ENCODE results near the gene SYNE1.

The SYNE1 gene

DNA sequence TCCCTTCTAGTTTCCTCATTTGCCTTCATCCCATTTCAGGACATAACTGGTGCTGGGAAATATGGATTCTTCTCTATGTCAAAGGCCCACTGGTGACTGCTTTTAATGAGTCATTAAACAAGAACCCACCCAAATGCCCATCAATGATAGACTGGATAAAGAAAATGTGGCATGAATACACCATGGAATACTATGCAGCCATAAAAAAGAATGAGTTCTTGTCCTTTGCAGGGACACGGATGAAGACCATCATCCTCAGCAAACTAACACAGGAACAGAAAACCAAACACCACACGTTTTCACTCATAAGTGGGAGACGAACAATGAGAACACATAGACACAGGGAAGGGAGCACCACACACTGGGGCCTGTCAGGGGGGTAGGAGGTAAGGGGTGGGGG is 518.9 kb downstream of the SYNE1 start:
- no peak for DNase-seq (ENCODE audit: low read depth in 3 of 3, low spot score in 1 of 3)

GRCh38 chr6:152117156-152118133 is 519.7 kb downstream of the SYNE1 start:
- no peak for DNase-seq (ENCODE audit: low read depth in 3 of 3, low spot score in 1 of 3)

DNA sequence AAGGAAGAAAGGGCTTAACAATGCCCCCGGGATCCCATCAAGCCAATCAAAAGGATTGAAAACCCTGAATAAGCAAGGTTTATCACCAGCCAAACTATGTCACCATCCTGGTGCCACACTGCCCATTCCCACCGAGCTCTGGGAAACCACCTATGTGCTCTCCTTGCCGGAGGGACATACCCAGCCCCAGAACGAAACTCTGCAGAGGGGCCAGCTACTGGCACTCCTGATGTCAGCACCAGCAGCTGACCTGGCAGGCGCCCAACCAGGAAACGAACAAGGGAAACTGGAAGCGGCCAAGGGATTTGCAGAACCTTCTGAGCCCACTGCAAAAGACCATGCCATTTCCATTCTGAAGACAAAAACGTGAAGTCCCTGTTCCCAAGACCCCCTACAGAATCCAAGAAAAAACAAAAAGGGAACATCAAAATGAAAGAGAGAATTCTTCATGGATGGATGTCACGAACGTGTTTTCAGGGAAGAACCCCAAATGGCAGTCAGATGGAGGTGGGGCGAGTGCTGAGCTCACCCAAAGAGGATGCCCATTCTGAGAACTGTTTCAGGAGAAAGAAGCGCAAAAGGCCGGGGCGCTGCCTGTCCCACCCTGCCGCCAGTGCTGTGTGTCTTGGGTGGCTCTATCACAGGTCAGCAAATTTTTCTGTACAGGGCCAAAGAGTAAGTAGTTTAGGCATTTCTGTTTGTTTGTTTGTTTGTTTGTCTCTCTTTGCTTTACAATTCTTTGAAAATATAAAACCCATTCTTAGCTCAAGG is 524.5 kb downstream of the SYNE1 start:
- DNase-seq (ENCODE audit: low read depth in 3 of 3, low spot score in 1 of 3), result no peak

DNA sequence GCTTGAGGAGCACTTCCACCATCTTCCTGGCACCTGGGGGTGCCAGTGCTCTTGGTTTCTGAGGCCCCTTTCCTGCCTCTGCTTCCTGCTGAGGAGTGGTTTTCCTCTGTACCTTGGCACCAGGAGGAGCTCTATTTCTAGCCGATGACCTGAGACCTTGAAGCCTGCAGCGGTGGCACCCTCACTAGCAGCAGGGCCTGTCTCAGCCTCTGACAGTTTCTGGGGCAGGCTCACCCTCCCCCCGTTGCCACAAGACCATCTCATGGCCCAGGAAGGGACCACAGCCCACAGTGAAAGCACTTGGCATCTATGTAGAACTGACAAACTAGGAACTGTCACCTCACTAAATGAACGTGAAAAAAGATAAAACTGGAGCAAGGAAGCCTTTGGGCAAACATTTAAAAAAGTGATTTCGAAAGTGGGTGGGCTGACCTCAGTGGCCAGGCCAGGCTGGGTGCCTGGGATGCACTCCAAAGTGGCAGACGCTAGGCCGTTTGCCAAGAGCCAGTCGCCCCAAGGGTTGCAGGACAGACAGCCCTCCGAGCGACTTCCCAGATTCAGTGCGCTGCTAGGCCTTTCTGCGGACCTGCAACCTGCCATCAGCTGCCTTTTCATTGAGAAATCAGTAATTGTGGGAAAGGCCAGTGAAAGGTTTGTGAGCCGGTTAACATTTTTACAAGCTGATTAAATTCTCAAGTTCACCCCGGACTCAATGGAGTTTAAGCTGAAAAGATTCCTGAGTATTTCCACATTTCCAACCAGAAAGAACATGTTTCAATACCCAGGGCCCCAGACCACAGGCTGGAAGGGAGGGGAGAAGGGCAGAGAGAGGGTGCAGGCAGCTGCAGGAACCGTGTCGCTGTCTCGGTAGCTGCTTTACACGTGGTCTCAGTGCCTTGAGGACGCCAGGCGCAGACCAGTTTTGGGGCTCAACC is 526.0 kb downstream of the SYNE1 start:
- no peak for DNase-seq (ENCODE audit: low read depth in 3 of 3, low spot score in 1 of 3)

- no peak for DNase-seq (ENCODE audit: low read depth in 3 of 3, low spot score in 1 of 3)
Measured at GRCh38 chr6:152107973-152108372, 529.2 kb downstream of the SYNE1 start.

- DNase-seq (ENCODE audit: low read depth in 3 of 3, low spot score in 1 of 3), result no peak
Measured at GRCh38 chr6:152100183-152100618, 537.0 kb downstream of the SYNE1 start.

DNA sequence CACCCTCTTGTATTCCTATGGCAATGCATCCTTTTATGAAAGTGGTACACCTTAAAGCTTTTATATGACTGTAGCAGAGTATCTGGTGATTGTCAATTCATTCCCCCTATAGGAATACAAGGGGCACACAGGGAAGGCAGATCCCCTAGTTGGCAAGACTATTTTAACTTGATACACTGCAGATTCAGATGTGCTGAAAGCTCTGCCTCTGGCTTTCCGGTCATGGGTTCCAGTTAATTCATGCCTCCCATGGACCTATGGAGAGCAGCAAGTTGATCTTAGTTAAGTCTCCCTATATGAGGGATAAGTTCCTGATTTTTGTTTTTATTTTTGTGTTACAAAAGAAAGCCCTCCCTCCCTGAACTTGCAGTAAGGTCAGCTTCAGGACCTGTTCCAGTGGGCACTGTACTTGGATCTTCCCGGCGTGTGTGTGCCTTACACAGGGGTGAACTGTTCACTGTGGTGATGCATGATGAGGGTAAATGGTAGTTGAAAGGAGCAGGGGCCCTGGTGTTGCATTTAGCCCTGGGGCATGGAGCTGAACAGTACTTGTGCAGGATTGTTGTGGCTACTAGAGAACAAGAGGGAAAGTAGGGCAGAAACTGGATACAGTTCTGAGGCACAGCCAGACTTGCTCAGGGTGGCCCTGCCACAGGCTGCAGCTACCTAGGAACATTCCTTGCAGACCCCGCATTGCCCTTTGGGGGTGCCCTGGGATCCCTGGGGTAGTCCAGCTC is 537.5 kb downstream of the SYNE1 start:
- no peak for DNase-seq (ENCODE audit: low read depth in 3 of 3, low spot score in 1 of 3)

- no peak for DNase-seq (ENCODE audit: low read depth in 3 of 3, low spot score in 1 of 3)
Measured at GRCh38 chr6:152098683-152099082, 538.5 kb downstream of the SYNE1 start.

GRCh38 chr6:152096863-152097496 is 540.2 kb downstream of the SYNE1 start:
- no peak for DNase-seq (ENCODE audit: low read depth in 3 of 3, low spot score in 1 of 3)

GRCh38 chr6:152094992-152095592 is 542.1 kb downstream of the SYNE1 start:
- DNase-seq (ENCODE audit: low read depth in 3 of 3, low spot score in 1 of 3), result no peak

- DNase-seq (ENCODE audit: low read depth in 3 of 3, low spot score in 1 of 3), result no peak
Measured at GRCh38 chr6:152094276-152094675, 542.9 kb downstream of the SYNE1 start.

DNA sequence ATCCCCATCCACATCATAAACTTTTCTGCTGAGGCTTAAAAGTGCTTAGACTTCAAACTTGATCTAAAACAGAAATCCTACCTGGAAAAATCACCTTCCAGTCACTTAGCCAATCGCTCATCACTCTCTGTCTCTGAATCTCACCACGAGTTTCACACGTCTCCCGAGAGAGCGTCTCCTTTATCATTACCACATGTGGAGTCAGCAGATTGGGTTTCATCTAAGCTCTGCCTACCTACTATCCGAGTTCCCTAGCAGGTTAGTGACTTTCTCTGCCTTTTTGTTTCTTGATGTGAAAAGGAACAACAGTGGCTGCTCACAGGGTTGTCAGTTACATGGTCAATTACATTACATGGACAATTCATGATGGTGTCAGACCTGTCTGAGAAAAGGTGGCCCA is 543.5 kb downstream of the SYNE1 start:
- DNase-seq (ENCODE audit: low read depth in 3 of 3, low spot score in 1 of 3), result no peak

- DNase-seq (ENCODE audit: low read depth in 3 of 3, low spot score in 1 of 3), result no peak
Measured at GRCh38 chr6:152091851-152092341, 545.3 kb downstream of the SYNE1 start.

GRCh38 chr6:152091201-152091600 is 546.0 kb downstream of the SYNE1 start:
- no peak for DNase-seq (ENCODE audit: low read depth in 3 of 3, low spot score in 1 of 3)

DNA sequence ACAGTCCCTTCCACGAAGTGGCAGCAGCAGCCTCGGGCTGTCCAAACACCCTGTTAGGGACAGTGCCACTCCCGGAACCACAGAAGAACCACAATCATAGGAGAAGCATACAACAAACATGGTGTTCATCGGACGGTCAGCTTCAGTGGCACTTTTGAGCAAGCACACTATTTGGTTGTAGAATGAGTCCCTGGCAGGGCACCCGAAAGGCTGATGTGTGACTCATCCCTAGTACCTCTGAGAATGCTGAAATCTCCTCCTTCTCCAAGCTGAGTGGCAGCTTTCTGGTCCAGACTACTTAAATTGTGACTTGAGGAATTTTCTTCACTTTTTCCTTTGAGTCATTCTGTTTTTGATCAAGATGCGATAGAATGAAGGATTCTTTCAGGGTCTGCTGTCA is 547.2 kb downstream of the SYNE1 start:
- no peak for DNase-seq (ENCODE audit: low read depth in 3 of 3, low spot score in 1 of 3)

DNA sequence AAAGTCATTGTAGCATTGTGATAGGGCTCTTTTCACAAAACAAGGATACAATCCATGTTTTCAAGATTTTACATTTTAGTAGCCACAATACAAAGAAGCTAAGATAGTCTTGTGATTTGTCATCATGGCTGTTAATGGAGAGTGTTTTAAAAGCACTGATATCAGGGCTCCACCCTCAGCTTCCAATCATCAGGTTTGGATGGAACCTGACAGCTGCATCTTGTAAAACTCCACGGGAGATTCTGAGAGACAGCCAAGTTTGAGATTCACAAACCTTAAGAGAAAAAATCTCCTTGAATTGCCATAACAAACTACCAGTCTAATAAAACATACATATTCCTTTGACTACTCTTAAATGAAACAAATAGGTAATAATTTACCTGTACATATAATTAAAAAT is 549.5 kb downstream of the SYNE1 start:
- no peak for DNase-seq (ENCODE audit: low read depth in 3 of 3, low spot score in 1 of 3)

- no peak for DNase-seq (ENCODE audit: low read depth in 3 of 3, low spot score in 1 of 3)
Measured at GRCh38 chr6:152087096-152087495, 550.1 kb downstream of the SYNE1 start.

DNA sequence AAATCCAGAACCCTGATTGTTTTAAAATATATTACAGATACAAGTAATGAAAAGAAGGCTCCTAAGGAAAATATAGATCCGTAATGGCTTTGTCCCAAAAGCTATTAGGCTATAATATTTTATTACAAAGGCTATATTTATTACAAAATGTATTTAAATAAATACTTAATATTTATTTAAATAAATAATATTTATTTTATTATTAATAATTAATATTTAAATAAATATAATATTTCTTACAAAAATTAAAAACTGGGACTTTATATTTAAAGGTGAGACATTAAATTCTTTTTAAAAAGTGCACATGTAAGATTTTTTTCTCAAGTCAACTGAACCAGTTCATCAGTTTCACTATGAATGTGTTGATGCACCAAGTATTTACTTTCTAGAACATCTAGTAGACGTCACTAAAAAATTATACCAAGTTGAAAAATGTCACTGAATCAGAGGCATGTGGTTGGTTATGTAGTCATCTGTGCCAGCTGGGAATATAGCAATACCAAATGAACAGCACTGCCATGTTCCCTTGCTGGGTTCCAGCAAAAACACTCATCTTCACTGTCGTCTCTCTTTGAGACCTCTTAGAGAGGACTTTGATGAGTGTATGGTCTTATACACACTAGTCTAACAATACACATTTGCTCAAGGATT is 550.8 kb downstream of the SYNE1 start:
- no peak for DNase-seq (ENCODE audit: low read depth in 3 of 3, low spot score in 1 of 3)

DNA sequence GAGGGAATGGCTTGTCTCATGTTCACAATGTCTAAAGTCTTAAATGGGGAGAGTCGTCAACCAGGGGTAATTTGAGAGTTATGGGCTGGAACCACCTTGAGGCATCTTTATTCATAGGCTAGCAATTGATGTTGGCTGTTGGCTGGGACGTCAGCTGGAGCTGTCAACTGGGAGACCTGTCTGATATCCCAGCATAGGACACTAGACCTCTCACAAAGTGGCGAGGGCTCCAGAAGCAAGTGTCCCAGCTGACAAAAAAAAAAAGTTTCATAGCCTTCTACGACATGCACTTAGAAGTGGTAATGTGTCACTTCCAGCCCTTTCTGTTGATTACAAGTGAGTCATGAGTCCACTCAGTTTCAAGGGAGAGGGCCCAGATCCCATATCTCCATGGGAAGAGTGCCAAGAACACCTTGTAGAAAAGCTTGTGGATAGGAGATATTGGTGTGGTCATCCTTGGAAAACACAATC is 551.7 kb downstream of the SYNE1 start:
- no peak for DNase-seq (ENCODE audit: low read depth in 3 of 3, low spot score in 1 of 3)
